Lung (tissue), 12 donors: ENCODE results near the gene DNAJC6. TPM values are rescaled to one million over a fixed set of nuclear protein-coding genes. Genes with fewer than 3 reads are reported as not detected.
"Not testable (repeated sequence)": the region's sequence is repeated elsewhere in the genome, so short reads cannot be mapped to it uniquely, and the experiment has no call there.

ENCODE experiments used
- ATAC-seq: fragments of 200-7000 bp; cut with Tn5 transposase; one replicate; pipeline ENCODE4 v1.9.1; 2020; ENCODE audit warnings: moderate number of reproducible peaks; ENCODE audit not compliant: insufficient read depth, low FRiP score
- DNase-seq, 3 donors: peaks; one replicate each; pipeline ENCODE4 v3.0.0-alpha.2; 2013 to 2017
- H3K27ac ChIP-seq, 2 donors: one replicate each; pipeline ENCODE4 v1.5.1; 2013; ENCODE audit warnings: mild to moderate bottlenecking in 2 of 2, moderate library complexity in 2 of 2, control low read depth in 1 of 2, inconsistent platforms in 1 of 2, low read depth in 1 of 2, low read length in 1 of 2
- H3K27me3 ChIP-seq, 3 donors: one replicate each; pipeline ENCODE4 v1.5.1; 2013; ENCODE audit warnings: low read length in 2 of 3; ENCODE audit not compliant: control insufficient read depth in 3 of 3, insufficient read depth in 3 of 3
- H3K36me3 ChIP-seq, 4 donors: one replicate each; pipeline ENCODE4 v1.5.1; 2013; ENCODE audit warnings: low read length in 4 of 4, mild to moderate bottlenecking in 1 of 4, moderate library complexity in 1 of 4; ENCODE audit not compliant: control insufficient read depth in 4 of 4, insufficient read depth in 4 of 4
- H3K4me1 ChIP-seq, 5 donors: one replicate each; pipeline ENCODE4 v1.5.1; 2013; ENCODE audit warnings: low read length in 5 of 5, mild to moderate bottlenecking in 2 of 5, moderate library complexity in 1 of 5; ENCODE audit not compliant: control insufficient read depth in 5 of 5, insufficient read depth in 5 of 5
- H3K4me3 ChIP-seq: one replicate; pipeline ENCODE4 v1.5.1; 2013; ENCODE audit warnings: mild to moderate bottlenecking, control low read depth, moderate library complexity
- H3K9ac ChIP-seq, 2 donors: one replicate each; pipeline ENCODE4 v1.5.1; 2013; ENCODE audit warnings: low read length in 2 of 2, control low read depth in 1 of 2; ENCODE audit not compliant: insufficient read depth in 1 of 2
- H3K9me3 ChIP-seq, 4 donors: one replicate each; pipeline ENCODE4 v1.5.1; 2013; ENCODE audit warnings: low read length in 3 of 4, mild to moderate bottlenecking in 1 of 4, moderate library complexity in 1 of 4; ENCODE audit not compliant: control insufficient read depth in 4 of 4, insufficient read depth in 3 of 4
- WGBS, 2 donors: extraction: QIAGEN DNeasy Blood & Tissue Kit; methylation state at CpG; one replicate each; pipeline ENCODE4 v1.1.7; 2013; 5-methylcytosine and 5-hydroxymethylcytosine counted together
- polyA plus RNA-seq, 2 donors: library from polyadenylated mRNA; stranded (reverse); fragments of 200-250 nt; gene quantifications; one replicate each; pipeline ENCODE4 v1.2.1, GENCODE V29; 2013
- total RNA-seq, 2 donors: library from RNA; depleted of rRNA in 1 of 2; stranded (reverse); fragments of >200 nt in 1 of 2; gene quantifications; one replicate each; pipeline ENCODE4 v1.2.1, GENCODE V29; 2014 to 2021
- TF ChIP-seq, protein P1 (sequence below): IDR thresholded peaks from 2 replicates; pipeline ENCODE4 v1.5.1; 2012; ENCODE audit warnings: mild to moderate bottlenecking; ENCODE audit errors: control extremely low read depth, extremely low read depth
- donor health status: control.
- donor health status: control.
- donor health status: Bipolar disorder and iron deficiency.
- donor health status: healthy.
- donor health status: DM: yes; HTN: yes; CAD: no.

Gene DNAJC6
- total and polyA plus RNA-seq, 4 donors = 0.96 to 5.0 (median 3.0) TPM

DNA sequence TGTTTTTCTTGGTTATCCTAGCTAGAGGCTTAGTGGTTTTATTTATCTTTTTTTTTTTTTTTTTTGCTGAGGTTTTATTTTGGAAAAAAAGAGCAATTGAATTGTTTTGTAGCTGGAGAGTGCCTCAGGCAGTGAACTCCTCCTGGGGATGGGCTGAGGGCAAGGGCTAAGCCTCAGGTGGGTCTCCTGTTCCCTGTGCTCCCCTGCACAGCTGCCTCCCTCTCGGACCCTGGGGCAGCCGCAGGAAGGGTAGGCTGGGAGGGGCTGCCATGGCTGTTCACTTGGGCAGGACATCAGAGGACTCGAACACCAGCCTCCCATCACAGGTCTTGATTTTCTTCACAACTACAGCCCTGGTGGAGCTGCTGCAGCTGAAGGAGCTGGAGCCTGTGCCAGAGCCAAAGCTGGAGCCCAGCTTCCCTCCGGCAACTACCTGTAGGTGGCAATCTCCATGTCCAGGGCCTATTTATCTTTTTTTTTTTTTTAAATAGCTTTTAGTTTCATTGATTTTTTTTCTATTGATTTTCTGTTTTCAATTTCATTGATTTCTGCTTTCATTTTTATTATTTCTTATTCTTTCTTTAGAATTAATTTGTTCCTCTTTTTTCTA lies 140.0 kb downstream of the DNAJC6 start:
- 95 to 96% methylated on average over 4 of the region's 4 CpGs for WGBS, 2 donors

DNA sequence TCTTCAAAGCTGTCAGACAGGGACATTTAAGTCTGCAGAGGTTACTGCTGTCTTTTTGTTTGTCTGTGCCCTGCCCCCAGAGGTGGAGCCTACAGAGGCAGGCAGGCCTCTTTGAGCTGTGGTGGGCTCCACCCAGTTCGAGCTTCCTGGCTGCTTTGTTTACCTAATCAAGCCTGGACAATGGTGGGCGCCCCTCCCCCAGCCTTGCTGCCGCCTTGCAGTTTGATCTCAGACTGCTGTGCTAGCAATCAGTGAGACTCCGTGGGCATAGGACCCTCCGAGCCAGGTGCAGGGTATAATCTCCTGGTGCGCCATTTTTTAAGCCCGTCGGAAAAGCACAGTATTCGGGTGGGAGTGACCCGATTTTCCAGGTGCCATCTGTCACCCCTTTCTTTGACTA lies 146.3 kb downstream of the DNAJC6 start:
- not testable (repeated sequence) for H3K4me3 ChIP-seq, H3K9me3 ChIP-seq, H3K27ac ChIP-seq, H3K27me3 ChIP-seq, H3K4me1 ChIP-seq, DNase-seq, ATAC-seq, H3K36me3 ChIP-seq, H3K9ac ChIP-seq
- WGBS, 2 donors = 85 to 87% methylated on average over 8 to 10 of the region's 10 CpGs

More for the DNA sequence above, 140.0 kb downstream of the DNAJC6 start:
- no peak for ATAC-seq
- Histone ChIP-seq H3K27me3 (no peaks in the 10 kb centered on the region), H3K36me3 (peaks cover 0 to 1% (median 0%) of the 10 kb centered on the region in 4 donors), H3K4me1 (no peaks in the 10 kb centered on the region), H3K4me3 (no peak overlapping the region), H3K27ac (no peak overlapping the region), H3K9ac (no peak overlapping the region), H3K9me3 (no peaks in the 10 kb centered on the region)
- TF ChIP-seq, protein P1, sequence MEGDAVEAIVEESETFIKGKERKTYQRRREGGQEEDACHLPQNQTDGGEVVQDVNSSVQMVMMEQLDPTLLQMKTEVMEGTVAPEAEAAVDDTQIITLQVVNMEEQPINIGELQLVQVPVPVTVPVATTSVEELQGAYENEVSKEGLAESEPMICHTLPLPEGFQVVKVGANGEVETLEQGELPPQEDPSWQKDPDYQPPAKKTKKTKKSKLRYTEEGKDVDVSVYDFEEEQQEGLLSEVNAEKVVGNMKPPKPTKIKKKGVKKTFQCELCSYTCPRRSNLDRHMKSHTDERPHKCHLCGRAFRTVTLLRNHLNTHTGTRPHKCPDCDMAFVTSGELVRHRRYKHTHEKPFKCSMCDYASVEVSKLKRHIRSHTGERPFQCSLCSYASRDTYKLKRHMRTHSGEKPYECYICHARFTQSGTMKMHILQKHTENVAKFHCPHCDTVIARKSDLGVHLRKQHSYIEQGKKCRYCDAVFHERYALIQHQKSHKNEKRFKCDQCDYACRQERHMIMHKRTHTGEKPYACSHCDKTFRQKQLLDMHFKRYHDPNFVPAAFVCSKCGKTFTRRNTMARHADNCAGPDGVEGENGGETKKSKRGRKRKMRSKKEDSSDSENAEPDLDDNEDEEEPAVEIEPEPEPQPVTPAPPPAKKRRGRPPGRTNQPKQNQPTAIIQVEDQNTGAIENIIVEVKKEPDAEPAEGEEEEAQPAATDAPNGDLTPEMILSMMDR = no peak
- DNase-seq = no peak

DNA sequence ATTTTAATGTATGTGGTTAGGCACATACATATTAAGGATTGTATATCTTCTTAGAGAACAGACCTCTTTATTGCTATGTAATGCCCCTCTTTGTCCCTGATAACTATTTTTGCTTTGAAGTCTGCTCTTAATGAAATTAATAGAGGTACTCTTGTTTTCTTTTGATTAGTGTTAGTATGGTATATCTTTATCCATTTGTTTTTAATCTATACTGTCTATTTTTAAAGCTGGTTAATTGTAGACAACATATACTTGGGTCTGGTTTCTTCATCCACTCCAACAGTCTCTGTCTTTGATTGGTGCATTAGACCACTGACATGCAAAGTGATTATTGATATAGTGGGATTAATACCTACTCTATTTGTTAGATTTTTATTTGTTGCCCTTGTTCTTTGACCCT lies 147.1 kb downstream of the DNAJC6 start:
- TF ChIP-seq, protein P1 = no peak
- no peak overlapping the region for H3K9ac ChIP-seq
- no peak for ATAC-seq

DNA sequence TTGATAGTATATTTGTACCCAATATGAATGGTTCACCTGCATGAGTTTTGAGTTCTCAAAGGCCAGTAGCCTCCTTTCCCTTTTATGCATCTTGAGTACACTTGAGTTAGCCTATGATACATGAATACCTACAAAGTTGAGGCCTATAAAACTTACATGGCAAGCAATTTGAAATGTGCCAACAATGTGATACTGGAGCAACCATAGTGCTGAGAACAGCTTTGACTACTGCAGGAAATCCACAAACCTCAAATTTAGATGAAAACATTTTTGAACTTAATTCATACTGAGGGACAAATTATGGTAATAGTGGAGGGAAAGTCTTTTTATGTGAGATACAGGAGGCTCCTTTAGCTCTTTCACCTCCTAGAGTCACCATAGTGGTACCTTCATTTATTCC lies 148.5 kb downstream of the DNAJC6 start:
- Histone ChIP-seq H3K9me3 (no peaks in the 10 kb centered on the region), H3K27me3 (no peaks in the 10 kb centered on the region), H3K9ac (no peak overlapping the region), H3K4me3 (no peak overlapping the region), H3K27ac (no peak overlapping the region), H3K36me3 (no peaks in the 10 kb centered on the region), H3K4me1 (no peaks in the 10 kb centered on the region)
- no peak for DNase-seq
- TF ChIP-seq, protein P1 = no peak
- ATAC-seq = no peak

More for the DNA sequence above, 147.1 kb downstream of the DNAJC6 start:
- H3K4me1 ChIP-seq = no peaks in the 10 kb centered on the region
- DNase-seq = no peak
- H3K27ac ChIP-seq = no peak overlapping the region
- H3K36me3 ChIP-seq = no peaks in the 10 kb centered on the region
- no peaks in the 10 kb centered on the region for H3K27me3 ChIP-seq
- H3K9me3 ChIP-seq = no peaks in the 10 kb centered on the region
- H3K4me3 ChIP-seq = no peak overlapping the region
